HepG2 (cell line): Measurements from ENCODE around the gene ELMOD3. TPM values are rescaled to one million over a fixed set of nuclear protein-coding genes. Genes with fewer than 3 reads are reported as not detected.

ENCODE experiments used
- ATF7 ChIP-seq, 2 experiments: fragments of 450-650 bp in 1 of 2; sonication (generic) in 1 of 2; formaldehyde crosslinking in 1 of 2; IDR thresholded peaks; 2 replicates each; pipeline versions ENCODE4 v1.4.0 to v1.6.1; 2016 to 2020; ENCODE audit warnings: antibody characterized with exemption in 1 of 2, mild to moderate bottlenecking in 1 of 2, missing genetic modification reagents in 1 of 2
- DNMT1 ChIP-seq: sonication (generic); formaldehyde crosslinking; IDR thresholded peaks from 2 replicates; pipeline ENCODE4 v1.5.1; 2020; ENCODE audit warnings: mild to moderate bottlenecking, missing genetic modification reagents
- DR1 ChIP-seq: sonication (generic); formaldehyde crosslinking; IDR thresholded peaks from 2 replicates; pipeline ENCODE4 v1.8.0; 2021; ENCODE audit warnings: mild to moderate bottlenecking, missing genetic modification reagents, inconsistent platforms
- HCFC1 ChIP-seq: fragments of 150-350 bp; IDR thresholded peaks from 2 replicates; pipeline ENCODE4 v1.6.1; 2014; ENCODE audit warnings: low read depth, low read length
- HDAC1 ChIP-seq: sonication (generic); formaldehyde crosslinking; IDR thresholded peaks from 2 replicates; pipeline ENCODE4 v1.5.1; 2020; ENCODE audit warnings: mild to moderate bottlenecking, missing genetic modification reagents
- HOXA9 ChIP-seq: sonication (generic); formaldehyde crosslinking; IDR thresholded peaks from 2 replicates; pipeline ENCODE4 v1.8.1; 2022; ENCODE audit warnings: missing genetic modification reagents, mild to moderate bottlenecking, moderate library complexity, borderline replicate concordance
- KDM2A ChIP-seq: sonication (generic); formaldehyde crosslinking; IDR thresholded peaks from 2 replicates; pipeline ENCODE4 v1.4.0; 2020; ENCODE audit warnings: low read depth, missing genetic modification reagents, borderline replicate concordance
- MXI1 ChIP-seq: IDR thresholded peaks from 3 replicates; pipeline ENCODE4 v1.6.1; 2012; ENCODE audit warnings: low read depth, low read length, inconsistent platforms, borderline replicate concordance
- NFKBIZ ChIP-seq: IDR thresholded peaks from 2 replicates; pipeline ENCODE4 v1.6.1; 2018; ENCODE audit warnings: missing genetic modification reagents, missing compliant biosample characterization
- RFX1 ChIP-seq: fragments of 450-650 bp; IDR thresholded peaks from 2 replicates; pipeline ENCODE4 v1.6.1; 2017
- SCMH1 ChIP-seq: sonication (generic); formaldehyde crosslinking; IDR thresholded peaks from 2 replicates; pipeline ENCODE4 v1.9.0; 2021; ENCODE audit warnings: missing genetic modification reagents, mild to moderate bottlenecking, borderline replicate concordance
- SNAPC2 ChIP-seq: sonication (generic); formaldehyde crosslinking; IDR thresholded peaks from 2 replicates; pipeline ENCODE4 v1.8.1; 2022; ENCODE audit warnings: mild to moderate bottlenecking, missing genetic modification reagents
- SP140L ChIP-seq: sonication (generic); formaldehyde crosslinking; IDR thresholded peaks from 2 replicates; pipeline ENCODE4 v1.4.0; 2020; ENCODE audit warnings: missing genetic modification reagents, borderline replicate concordance
- SP2 ChIP-seq: sonication (generic); formaldehyde crosslinking; IDR thresholded peaks from 2 replicates; pipeline ENCODE4 v1.5.1; 2020; ENCODE audit warnings: mild to moderate bottlenecking, missing genetic modification reagents
- TBX3 ChIP-seq: fragments of 450-650 bp; IDR thresholded peaks from 2 replicates; pipeline ENCODE4 v1.6.1; 2017; ENCODE audit warnings: antibody characterized with exemption, mild to moderate bottlenecking, inconsistent platforms, borderline replicate concordance
- TEAD2 ChIP-seq: sonication (generic); formaldehyde crosslinking; IDR thresholded peaks from 2 replicates; pipeline ENCODE4 v1.9.0; 2021; ENCODE audit warnings: missing genetic modification reagents
- ZNF274 ChIP-seq: sonication (generic); formaldehyde crosslinking; IDR thresholded peaks from 2 replicates; pipeline ENCODE4 v1.5.1; 2020; ENCODE audit warnings: mild to moderate bottlenecking, missing genetic modification reagents
- ZNF296 ChIP-seq: sonication (generic); formaldehyde crosslinking; conservative IDR thresholded peaks from 2 replicates; pipeline ENCODE4 v1.5.0; 2020; ENCODE audit warnings: mild to moderate bottlenecking, missing genetic modification reagents
- ZNF34 ChIP-seq: sonication (generic); formaldehyde crosslinking; IDR thresholded peaks from 2 replicates; pipeline ENCODE4 v1.4.0; 2020; ENCODE audit warnings: mild to moderate bottlenecking, missing genetic modification reagents, borderline replicate concordance
- ZNF552 ChIP-seq: sonication (generic); formaldehyde crosslinking; IDR thresholded peaks from 2 replicates; pipeline ENCODE4 v1.9.0; 2022; ENCODE audit warnings: missing genetic modification reagents, mild to moderate bottlenecking, borderline replicate concordance
- polyA plus RNA-seq, 8 experiments: library from polyadenylated mRNA; depleted of rRNA in 3 of 8; stranded (reverse) in 7 of 8; unstranded in 1 of 8; fragments of >200 nt; fragmentation: Illumina TruSeq in 4 of 8; extraction: Trizol in 4 of 8; gene quantifications; 2 replicates each; pipeline versions ENCODE4 v1.2.1 to v1.2.3, GENCODE V29; 2011 to 2016; ENCODE audit warnings: low read depth in 4 of 8, missing spikeins in 1 of 8, mixed read lengths in 1 of 8; ENCODE audit not compliant: insufficient read depth in 1 of 8
- total RNA-seq, 5 experiments: library from RNA; depleted of rRNA; stranded (reverse); fragments of >200 nt; fragmentation: Illumina TruSeq; extraction: Trizol; gene quantifications; 2 replicates each; pipeline ENCODE4 v1.2.3, GENCODE V29; 2016; ENCODE audit warnings: low read depth in 1 of 5
- TF ChIP-seq, protein P1 (sequence below): sonication (generic); formaldehyde crosslinking; IDR thresholded peaks from 2 replicates; pipeline ENCODE4 v1.5.0; 2020; ENCODE audit warnings: missing genetic modification reagents, mild to moderate bottlenecking, borderline replicate concordance
- TF ChIP-seq, protein P2 (sequence below): sonication (generic); formaldehyde crosslinking; IDR thresholded peaks from 2 replicates; pipeline ENCODE4 v1.9.0; 2021; ENCODE audit warnings: missing genetic modification reagents, borderline replicate concordance
- TF ChIP-seq, protein P3 (sequence below): sonication (generic); formaldehyde crosslinking; IDR thresholded peaks from 2 replicates; pipeline ENCODE4 v1.4.0; 2020; ENCODE audit warnings: missing genetic modification reagents, mild to moderate bottlenecking, borderline replicate concordance
- TF ChIP-seq, protein P4 (sequence below): sonication (generic); formaldehyde crosslinking; IDR thresholded peaks from 2 replicates; pipeline ENCODE4 v1.4.0; 2020; ENCODE audit warnings: missing genetic modification reagents; ENCODE audit errors: not compliant biosample characterization

Gene ELMOD3
- total and polyA plus RNA-seq, 2 of the 13 experiments (the other 11 are each of a cell fraction or from before 2014, with no cell fraction given), result 13.3 to 19.5 TPM

DNA sequence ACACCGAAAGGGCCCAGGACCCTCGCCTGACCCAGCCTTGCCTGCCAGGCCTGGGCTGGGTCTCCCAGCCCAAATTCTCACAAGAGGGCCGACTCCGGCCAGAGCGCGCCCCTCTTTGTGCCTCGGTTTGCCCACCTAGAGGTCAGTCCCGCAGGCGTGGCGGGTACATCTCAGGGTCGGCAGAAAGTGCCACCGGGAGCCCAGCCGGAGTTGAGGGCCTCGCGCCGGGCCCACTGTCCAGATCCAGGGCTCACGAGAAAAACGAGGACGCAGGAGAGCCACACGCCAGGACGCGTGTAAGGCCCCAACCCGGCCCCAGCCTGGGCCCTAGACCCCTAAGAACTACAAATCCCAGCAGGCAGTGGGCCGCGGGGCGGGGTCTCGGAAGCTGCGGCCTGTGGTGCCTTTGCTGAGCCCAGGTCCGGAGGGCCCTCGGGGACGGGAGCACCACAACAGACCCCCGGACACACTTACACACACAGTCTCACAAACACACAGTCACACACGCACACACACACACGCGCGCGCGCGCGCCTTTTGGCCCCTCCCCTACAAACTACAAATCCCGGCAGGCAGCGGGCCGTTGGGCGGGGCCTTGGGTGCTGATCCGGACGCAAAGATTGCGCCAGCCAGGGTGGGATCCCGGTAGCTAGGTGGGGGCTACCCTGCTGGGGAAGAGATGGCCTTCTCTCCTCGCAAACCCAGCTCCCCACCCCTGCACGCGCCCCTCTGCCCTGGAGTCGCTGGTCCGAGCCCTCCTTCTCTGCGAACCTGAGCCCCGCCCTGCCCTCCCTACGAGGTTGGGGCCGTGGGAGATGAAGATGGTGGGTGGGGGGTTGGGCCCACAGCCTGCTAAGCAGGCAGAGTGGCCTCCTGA is 63.8 kb downstream of the ELMOD3 start, which contains the start of gene SH2D6 (continued):
- TF ChIP-seq, protein P1, sequence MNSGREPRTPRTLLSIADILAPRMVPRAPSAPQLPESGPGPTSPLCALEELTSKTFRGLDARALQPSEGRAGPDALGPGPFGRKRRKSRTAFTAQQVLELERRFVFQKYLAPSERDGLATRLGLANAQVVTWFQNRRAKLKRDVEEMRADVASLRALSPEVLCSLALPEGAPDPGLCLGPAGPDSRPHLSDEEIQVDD, result peak; percentile 54; the same call in 1 of the 2 replicates
- TF ChIP-seq ZNF274, result peak; percentile 65; the same call in 1 of the 2 replicates
- TF ChIP-seq, protein P2, sequence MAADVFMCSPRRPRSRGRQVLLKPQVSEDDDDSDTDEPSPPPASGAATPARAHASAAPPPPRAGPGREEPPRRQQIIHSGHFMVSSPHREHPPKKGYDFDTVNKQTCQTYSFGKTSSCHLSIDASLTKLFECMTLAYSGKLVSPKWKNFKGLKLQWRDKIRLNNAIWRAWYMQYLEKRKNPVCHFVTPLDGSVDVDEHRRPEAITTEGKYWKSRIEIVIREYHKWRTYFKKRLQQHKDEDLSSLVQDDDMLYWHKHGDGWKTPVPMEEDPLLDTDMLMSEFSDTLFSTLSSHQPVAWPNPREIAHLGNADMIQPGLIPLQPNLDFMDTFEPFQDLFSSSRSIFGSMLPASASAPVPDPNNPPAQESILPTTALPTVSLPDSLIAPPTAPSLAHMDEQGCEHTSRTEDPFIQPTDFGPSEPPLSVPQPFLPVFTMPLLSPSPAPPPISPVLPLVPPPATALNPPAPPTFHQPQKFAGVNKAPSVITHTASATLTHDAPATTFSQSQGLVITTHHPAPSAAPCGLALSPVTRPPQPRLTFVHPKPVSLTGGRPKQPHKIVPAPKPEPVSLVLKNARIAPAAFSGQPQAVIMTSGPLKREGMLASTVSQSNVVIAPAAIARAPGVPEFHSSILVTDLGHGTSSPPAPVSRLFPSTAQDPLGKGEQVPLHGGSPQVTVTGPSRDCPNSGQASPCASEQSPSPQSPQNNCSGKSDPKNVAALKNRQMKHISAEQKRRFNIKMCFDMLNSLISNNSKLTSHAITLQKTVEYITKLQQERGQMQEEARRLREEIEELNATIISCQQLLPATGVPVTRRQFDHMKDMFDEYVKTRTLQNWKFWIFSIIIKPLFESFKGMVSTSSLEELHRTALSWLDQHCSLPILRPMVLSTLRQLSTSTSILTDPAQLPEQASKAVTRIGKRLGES (CRISPR knock-in tag), result no peak
- TF ChIP-seq DR1 (CRISPR knock-in tag), result peak; percentile 62
- TF ChIP-seq ATF7 (IDR thresholded peaks at IDR 0.05), result no peak
- no peak; the same call in 1 of the 2 replicates for TF ChIP-seq ATF7 (CRISPR knock-in tag; IDR thresholded peaks at IDR 0.05)
- no peak for TF ChIP-seq ZNF34 (CRISPR knock-in tag)
- peak; percentile 24; the same call in 1 of the 2 replicates for TF ChIP-seq DNMT1
- TF ChIP-seq, protein P3, sequence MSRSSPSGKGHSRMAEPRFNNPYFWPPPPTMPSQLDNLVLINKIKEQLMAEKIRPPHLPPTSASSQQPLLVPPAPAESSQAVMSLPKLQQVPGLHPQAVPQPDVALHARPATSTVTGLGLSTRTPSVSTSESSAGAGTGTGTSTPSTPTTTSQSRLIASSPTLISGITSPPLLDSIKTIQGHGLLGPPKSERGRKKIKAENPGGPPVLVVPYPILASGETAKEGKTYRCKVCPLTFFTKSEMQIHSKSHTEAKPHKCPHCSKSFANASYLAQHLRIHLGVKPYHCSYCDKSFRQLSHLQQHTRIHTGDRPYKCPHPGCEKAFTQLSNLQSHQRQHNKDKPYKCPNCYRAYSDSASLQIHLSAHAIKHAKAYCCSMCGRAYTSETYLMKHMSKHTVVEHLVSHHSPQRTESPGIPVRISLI (CRISPR knock-in tag), result 0 out of 2 replicates have a peak, but pooled peaks have one; percentile 46
- peak; percentile 45; the same call in 1 of the 2 replicates for TF ChIP-seq SP2 (CRISPR knock-in tag)
- TF ChIP-seq TEAD2, result 0 out of 2 replicates have a peak, but pooled peaks have one; percentile 63
- peak; percentile 58; the same call in 1 of the 2 replicates for TF ChIP-seq KDM2A (CRISPR knock-in tag)
- TF ChIP-seq HDAC1 (CRISPR knock-in tag), result no peak; the same call in 1 of the 2 replicates
- TF ChIP-seq ZNF552 (CRISPR knock-in tag), result peak; percentile 50; the same call in 1 of the 2 replicates
- peak; percentile 77; the same call in 1 of the 3 replicates for TF ChIP-seq MXI1
- no peak for TF ChIP-seq ZNF296
- TF ChIP-seq SNAPC2 (CRISPR knock-in tag), result peak; percentile 84; the same call in 1 of the 2 replicates
- peak; percentile 12; the same call in 1 of the 2 replicates for TF ChIP-seq HOXA9 (CRISPR knock-in tag)
- peak; percentile 19; the same call in 1 of the 2 replicates for TF ChIP-seq NFKBIZ
- TF ChIP-seq RFX1, result no peak
- peak; percentile 93 for TF ChIP-seq HCFC1
- TF ChIP-seq, protein P4, sequence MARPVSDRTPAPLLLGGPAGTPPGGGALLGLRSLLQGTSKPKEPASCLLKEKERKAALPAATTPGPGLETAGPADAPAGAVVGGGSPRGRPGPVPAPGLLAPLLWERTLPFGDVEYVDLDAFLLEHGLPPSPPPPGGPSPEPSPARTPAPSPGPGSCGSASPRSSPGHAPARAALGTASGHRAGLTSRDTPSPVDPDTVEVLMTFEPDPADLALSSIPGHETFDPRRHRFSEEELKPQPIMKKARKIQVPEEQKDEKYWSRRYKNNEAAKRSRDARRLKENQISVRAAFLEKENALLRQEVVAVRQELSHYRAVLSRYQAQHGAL (CRISPR knock-in tag), result no peak
- no peak for TF ChIP-seq SCMH1 (CRISPR knock-in tag)
- no peak for TF ChIP-seq TBX3
- TF ChIP-seq SP140L (CRISPR knock-in tag), result no peak
